ENCODE results near the gene USF1.

- TF ChIP-seq DACH1 (IDR thresholded peaks at IDR 0.05; ENCODE audit: partially characterized antibody) (no peak), CCAR2 (IDR thresholded peaks at IDR 0.05; ENCODE audit: low read depth, low read length) (no peak), CHD2 (IDR thresholded peaks at IDR 0.05; ENCODE audit: low read depth, low read length) (no peak)
These were observed 13.4 kb downstream of the USF1 start for GRCh38 chr1:161032409-161032808.
